RWPE2 (cell line): Measurements from ENCODE around the gene HLF.

Source experiments
- ATAC-seq: fragments of 200-7000 bp; cut with Tn5 transposase; 3 replicates; pipeline ENCODE4 v1.9.1; 2021; ENCODE audit warnings: low read depth
- DNase-seq: peaks from one replicate; pipeline ENCODE4 v3.0.0-alpha.2; 2020; ENCODE audit warnings: low spot score
- H3K27ac ChIP-seq: fragments of 450-650 bp; 2 replicates; pipeline ENCODE4 v1.5.1; 2017; ENCODE audit warnings: mild to moderate bottlenecking; ENCODE audit not compliant: poor library complexity, severe bottlenecking
- H3K27me3 ChIP-seq: fragments of 250-450 bp; sonication (Bioruptor Pico); 2 replicates; pipeline ENCODE4 v1.5.1; 2021; ENCODE audit warnings: mild to moderate bottlenecking, moderate library complexity; ENCODE audit not compliant: insufficient read depth, poor library complexity, severe bottlenecking
- H3K36me3 ChIP-seq: fragments of 250-450 bp; sonication (Bioruptor Pico); 2 replicates; pipeline ENCODE4 v1.5.1; 2020; ENCODE audit warnings: low read depth, mild to moderate bottlenecking, moderate library complexity
- H3K4me1 ChIP-seq: fragments of 250-450 bp; sonication (Bioruptor Pico); 2 replicates; pipeline ENCODE4 v1.5.1; 2021; ENCODE audit warnings: mild to moderate bottlenecking, moderate library complexity; ENCODE audit not compliant: insufficient read depth, poor library complexity, severe bottlenecking
- H3K4me3 ChIP-seq: fragments of 250-450 bp; sonication (Bioruptor Pico); 2 replicates; pipeline ENCODE4 v1.5.1; 2021; ENCODE audit warnings: mild to moderate bottlenecking, moderate library complexity; ENCODE audit not compliant: severe bottlenecking
- H3K9me3 ChIP-seq: fragments of 250-450 bp; sonication (Bioruptor Pico); 2 replicates; pipeline ENCODE4 v1.5.1; 2021; ENCODE audit warnings: mild to moderate bottlenecking, moderate library complexity; ENCODE audit not compliant: severe bottlenecking
- TF ChIP-seq, protein P1 (sequence below): fragments of 450-650 bp; IDR thresholded peaks from one replicate; pipeline ENCODE4 v1.5.1; 2017; ENCODE audit warnings: mild to moderate bottlenecking, moderate library complexity; ENCODE audit not compliant: poor library complexity, severe bottlenecking

Gene HLF

DNA sequence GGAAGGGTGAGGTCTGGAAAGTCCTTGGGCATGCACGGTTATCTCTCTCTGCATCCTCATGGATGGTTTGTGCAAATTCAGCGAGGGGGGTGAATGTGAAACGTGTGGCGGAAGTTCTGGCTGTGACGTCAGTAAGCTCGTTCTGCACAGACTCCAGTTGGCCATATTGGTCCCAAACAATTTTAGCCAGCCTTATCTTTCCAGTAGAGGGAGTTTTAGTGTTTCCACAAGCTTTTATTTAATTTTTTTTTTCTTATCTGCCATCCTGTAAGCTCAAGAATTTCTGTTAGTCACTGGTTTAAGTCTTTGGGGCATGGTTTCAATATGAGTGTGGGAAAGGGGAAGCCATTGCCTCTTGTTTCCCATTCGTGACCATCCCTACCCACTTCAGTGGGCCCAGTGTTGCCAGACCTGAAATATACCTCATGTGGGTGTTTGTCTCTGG is 39.0 kb downstream of the HLF start:
- no peaks in the 10 kb centered on the region for H3K9me3 ChIP-seq
- DNase-seq, result no peak
- H3K27ac ChIP-seq, result no peak overlapping the region
- no peaks in the 10 kb centered on the region for H3K36me3 ChIP-seq
- no peaks in the 10 kb centered on the region for H3K27me3 ChIP-seq
- H3K4me1 ChIP-seq, result no peaks in the 10 kb centered on the region
- H3K4me3 ChIP-seq, result no peak overlapping the region
- TF ChIP-seq, protein P1, sequence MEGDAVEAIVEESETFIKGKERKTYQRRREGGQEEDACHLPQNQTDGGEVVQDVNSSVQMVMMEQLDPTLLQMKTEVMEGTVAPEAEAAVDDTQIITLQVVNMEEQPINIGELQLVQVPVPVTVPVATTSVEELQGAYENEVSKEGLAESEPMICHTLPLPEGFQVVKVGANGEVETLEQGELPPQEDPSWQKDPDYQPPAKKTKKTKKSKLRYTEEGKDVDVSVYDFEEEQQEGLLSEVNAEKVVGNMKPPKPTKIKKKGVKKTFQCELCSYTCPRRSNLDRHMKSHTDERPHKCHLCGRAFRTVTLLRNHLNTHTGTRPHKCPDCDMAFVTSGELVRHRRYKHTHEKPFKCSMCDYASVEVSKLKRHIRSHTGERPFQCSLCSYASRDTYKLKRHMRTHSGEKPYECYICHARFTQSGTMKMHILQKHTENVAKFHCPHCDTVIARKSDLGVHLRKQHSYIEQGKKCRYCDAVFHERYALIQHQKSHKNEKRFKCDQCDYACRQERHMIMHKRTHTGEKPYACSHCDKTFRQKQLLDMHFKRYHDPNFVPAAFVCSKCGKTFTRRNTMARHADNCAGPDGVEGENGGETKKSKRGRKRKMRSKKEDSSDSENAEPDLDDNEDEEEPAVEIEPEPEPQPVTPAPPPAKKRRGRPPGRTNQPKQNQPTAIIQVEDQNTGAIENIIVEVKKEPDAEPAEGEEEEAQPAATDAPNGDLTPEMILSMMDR, result peak; percentile 12
- ATAC-seq, result no peak

- H3K4me3 ChIP-seq, result no peak overlapping the region
- TF ChIP-seq, protein P1, result no peak
- H3K27ac ChIP-seq, result no peak overlapping the region
- no peaks in the 10 kb centered on the region for H3K9me3 ChIP-seq
- H3K27me3 ChIP-seq, result no peaks in the 10 kb centered on the region
- no peaks in the 10 kb centered on the region for H3K4me1 ChIP-seq
- no peaks in the 10 kb centered on the region for H3K36me3 ChIP-seq
- ATAC-seq (no peak), DNase-seq (no peak)
These were observed 39.6 kb downstream of the HLF start for GRCh38 chr17:55304171-55304859.

GRCh38 chr17:55305321-55306087 is 40.7 kb downstream of the HLF start:
- Histone ChIP-seq H3K4me1 (no peaks in the 10 kb centered on the region), H3K36me3 (no peaks in the 10 kb centered on the region), H3K27me3 (peaks cover 5% of the 10 kb centered on the region), H3K4me3 (no peak overlapping the region), H3K9me3 (no peaks in the 10 kb centered on the region), H3K27ac (no peak overlapping the region)
- DNase-seq (no peak), ATAC-seq (no peak)
- TF ChIP-seq, protein P1, result no peak

DNA sequence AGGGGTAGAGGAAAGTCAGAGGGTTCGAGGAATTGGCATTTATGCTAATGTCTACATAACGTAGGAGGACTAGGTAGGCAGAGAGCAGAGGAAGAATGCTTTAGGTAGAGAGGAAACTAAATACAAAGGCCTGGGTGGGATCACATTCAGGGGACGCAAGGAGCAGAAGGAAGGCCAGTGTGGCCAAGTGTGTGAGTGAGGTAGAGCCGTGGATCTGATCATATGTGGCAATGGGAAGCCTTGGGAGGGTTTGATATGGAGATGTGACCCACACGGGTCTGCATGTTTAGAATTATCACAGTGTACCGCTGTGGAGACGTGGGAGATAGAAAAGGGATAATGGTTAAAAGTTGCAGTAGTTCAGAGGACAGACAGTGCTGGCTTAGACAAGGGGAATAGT is 43.1 kb downstream of the HLF start:
- H3K4me3 ChIP-seq, result no peak overlapping the region
- TF ChIP-seq, protein P1, result no peak
- no peaks in the 10 kb centered on the region for H3K9me3 ChIP-seq
- H3K27me3 ChIP-seq, result peaks cover 8% of the 10 kb centered on the region
- H3K27ac ChIP-seq, result no peak overlapping the region
- no peaks in the 10 kb centered on the region for H3K4me1 ChIP-seq
- DNase-seq (no peak), ATAC-seq (no peak)
- no peaks in the 10 kb centered on the region for H3K36me3 ChIP-seq
